K562 (cell line): ENCODE data around the gene ZNF541. TPM values are rescaled to one million over a fixed set of nuclear protein-coding genes. Genes with fewer than 3 reads are reported as not detected.

Experiments used
- BRD9 ChIP-seq: fragments of 450-650 bp; IDR thresholded peaks from 2 replicates; pipeline ENCODE4 v1.6.1; 2018; ENCODE audit warnings: low read depth; ENCODE audit not compliant: partially characterized antibody
- DEAF1 ChIP-seq: fragments of 450-650 bp; formaldehyde crosslinking; IDR thresholded peaks from 2 replicates; pipeline ENCODE4 v1.4.0; 2020; ENCODE audit warnings: mild to moderate bottlenecking, moderate library complexity
- FIP1L1 ChIP-seq: fragments of 200-400 bp; formaldehyde crosslinking; IDR thresholded peaks from 2 replicates; pipeline ENCODE4 v1.6.1; 2018; ENCODE audit warnings: mild to moderate bottlenecking, low read depth, low read length; ENCODE audit not compliant: poor library complexity, severe bottlenecking
- L3MBTL2 ChIP-seq: fragments of 450-650 bp; IDR thresholded peaks from 2 replicates; pipeline ENCODE4 v1.6.1; 2016; ENCODE audit warnings: mild to moderate bottlenecking, moderate library complexity
- LEF1 ChIP-seq: fragments of 450-650 bp; IDR thresholded peaks from 2 replicates; pipeline ENCODE4 v1.6.1; 2016; ENCODE audit warnings: mild to moderate bottlenecking
- MAFG ChIP-seq: fragments of 450-650 bp; conservative IDR thresholded peaks from 2 replicates; pipeline ENCODE4 v1.6.1; 2016; ENCODE audit warnings: missing genetic modification characterization, missing compliant biosample characterization
- MBD2 ChIP-seq: sonication (generic); IDR thresholded peaks from 2 replicates; pipeline ENCODE4 v1.6.1; 2016; ENCODE audit warnings: low read depth, borderline replicate concordance
- RBBP5 ChIP-seq: fragments of 200-600 bp; sonication (generic); IDR thresholded peaks from 2 replicates; pipeline ENCODE4 v1.6.1; 2012; ENCODE audit warnings: borderline replicate concordance, mild to moderate bottlenecking, low read length, control low read depth, inconsistent platforms; ENCODE audit not compliant: insufficient read depth, poor library complexity, severe bottlenecking
- RBM17 ChIP-seq: fragments of 200-400 bp; formaldehyde crosslinking; IDR thresholded peaks from 2 replicates; pipeline ENCODE4 v1.6.1; 2017; ENCODE audit warnings: low read depth, mild to moderate bottlenecking, low read length, borderline replicate concordance
- SMAD1 ChIP-seq: fragments of 150-350 bp; IDR thresholded peaks from 2 replicates; pipeline ENCODE4 v1.6.1; 2014; ENCODE audit warnings: low read length, low read depth; ENCODE audit not compliant: partially characterized antibody
- SREBF1 ChIP-seq: fragments of 150-350 bp; IDR thresholded peaks from 2 replicates; pipeline ENCODE4 v1.6.1; 2014; ENCODE audit warnings: antibody characterized with exemption, low read depth, low read length, borderline replicate concordance
- SUPT5H ChIP-seq: fragments of 450-650 bp; IDR thresholded peaks from 2 replicates; pipeline ENCODE4 v1.6.1; 2016
- ZNF133 ChIP-seq: fragments of 250-450 bp; sonication (Bioruptor Pico); IDR thresholded peaks from 2 replicates; pipeline ENCODE4 v1.4.0; 2020; ENCODE audit warnings: mild to moderate bottlenecking
- ZNF282 ChIP-seq: sonication (generic); formaldehyde crosslinking; IDR thresholded peaks from 2 replicates; pipeline ENCODE4 v1.8.1; 2023; ENCODE audit warnings: missing genetic modification reagents
- ZNF512 ChIP-seq: IDR thresholded peaks from 2 replicates; pipeline ENCODE4 v1.6.1; 2016; ENCODE audit warnings: missing genetic modification characterization, missing compliant biosample characterization
- ZNF655 ChIP-seq: fragments of 250-450 bp; sonication (Bioruptor Pico); IDR thresholded peaks from 2 replicates; pipeline ENCODE4 v1.5.0; 2021
- ZNF707 ChIP-seq: fragments of 250-450 bp; sonication (Bioruptor Pico); conservative IDR thresholded peaks from 2 replicates; pipeline ENCODE4 v1.8.0; 2022; ENCODE audit warnings: inconsistent platforms, mild to moderate bottlenecking, moderate library complexity
- polyA plus RNA-seq, 8 experiments: library from polyadenylated mRNA; depleted of rRNA in 4 of 8; stranded (reverse) in 5 of 8; unstranded in 3 of 8; fragments of >200 nt; fragmentation: Nextera tagmentation in 2 of 8; fragmentation: Illumina TruSeq in 1 of 8; extraction: Ambion mirVana in 2 of 8; extraction: Trizol in 1 of 8; gene quantifications; 2 replicates each; pipeline versions ENCODE4 v1.2.1 to v1.2.3, GENCODE V29; 2011 to 2014; ENCODE audit warnings: inconsistent platforms in 1 of 8, missing spikeins in 1 of 8
- total RNA-seq, 7 experiments: library from RNA; depleted of rRNA in 6 of 7; stranded (reverse); fragments of >200 nt in 6 of 7; fragmentation: Illumina TruSeq in 2 of 7; extraction: Trizol in 2 of 7; gene quantifications; 2 replicates each; pipeline versions ENCODE4 v1.2.1 to v1.2.3, GENCODE V29; 2011 to 2021; ENCODE audit warnings: low replicate concordance in 1 of 7
- TF ChIP-seq, protein P1 (sequence below): sonication (generic); formaldehyde crosslinking; IDR thresholded peaks from 2 replicates; pipeline ENCODE4 v1.8.0; 2022; ENCODE audit warnings: mild to moderate bottlenecking, missing genetic modification reagents
- TF ChIP-seq, protein P2 (sequence below): IDR thresholded peaks from 3 replicates; pipeline ENCODE4 v1.6.1; 2011; ENCODE audit warnings: borderline replicate concordance, mild to moderate bottlenecking, moderate library complexity; ENCODE audit not compliant: insufficient read length; ENCODE audit errors: extremely low read depth

The ZNF541 gene
- total and polyA plus RNA-seq, 9 of the 15 experiments (the other 6 are each of a cell fraction or from before 2014, with no cell fraction given): 0.04 to 0.11 (median 0.05) TPM; not detected in 1

DNA sequence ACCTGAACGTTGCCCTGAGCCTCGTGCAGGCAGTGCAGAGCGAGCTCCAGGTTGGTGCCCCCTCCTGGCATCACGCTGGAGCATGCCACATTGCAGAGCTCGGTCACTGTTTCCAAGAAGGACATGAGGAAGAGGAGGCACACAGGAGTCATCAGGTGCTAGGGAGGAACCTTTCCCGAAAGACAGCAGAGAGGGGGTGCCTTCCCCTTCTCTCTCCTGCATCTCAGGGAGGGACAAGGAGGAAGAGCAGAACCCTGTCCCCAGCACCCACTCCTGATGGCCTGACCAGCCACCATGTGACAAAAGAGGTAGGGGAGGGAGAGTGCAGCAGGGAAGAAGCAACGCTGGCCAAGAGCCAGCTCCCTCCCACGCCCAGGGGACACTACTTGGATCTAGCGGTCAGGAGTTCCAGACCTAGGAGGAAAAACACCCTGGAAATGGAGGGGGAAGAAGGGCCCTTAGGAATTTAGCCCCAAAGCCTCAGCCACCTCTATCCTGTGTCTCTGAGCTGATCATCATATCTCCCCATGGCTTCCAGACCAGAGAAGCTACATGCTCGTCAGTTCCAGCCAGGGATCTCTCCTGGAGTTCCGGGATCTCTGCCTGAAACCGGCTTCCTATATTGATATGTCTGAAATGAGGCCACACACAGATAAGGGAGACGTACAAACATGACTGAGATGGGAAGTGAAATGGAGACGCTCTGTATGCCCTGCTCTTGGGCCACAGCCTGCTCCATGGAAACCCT, 41.1 kb downstream of the ZNF541 start (continued):
- no peak for TF ChIP-seq SMAD1
- no peak for TF ChIP-seq ZNF133
- no peak for TF ChIP-seq DEAF1 (CRISPR knock-in tag)
- no peak for TF ChIP-seq BRD9
- no peak for TF ChIP-seq FIP1L1
- no peak for TF ChIP-seq ZNF282 (CRISPR knock-in tag)
- TF ChIP-seq LEF1: no peak
- TF ChIP-seq, protein P1, sequence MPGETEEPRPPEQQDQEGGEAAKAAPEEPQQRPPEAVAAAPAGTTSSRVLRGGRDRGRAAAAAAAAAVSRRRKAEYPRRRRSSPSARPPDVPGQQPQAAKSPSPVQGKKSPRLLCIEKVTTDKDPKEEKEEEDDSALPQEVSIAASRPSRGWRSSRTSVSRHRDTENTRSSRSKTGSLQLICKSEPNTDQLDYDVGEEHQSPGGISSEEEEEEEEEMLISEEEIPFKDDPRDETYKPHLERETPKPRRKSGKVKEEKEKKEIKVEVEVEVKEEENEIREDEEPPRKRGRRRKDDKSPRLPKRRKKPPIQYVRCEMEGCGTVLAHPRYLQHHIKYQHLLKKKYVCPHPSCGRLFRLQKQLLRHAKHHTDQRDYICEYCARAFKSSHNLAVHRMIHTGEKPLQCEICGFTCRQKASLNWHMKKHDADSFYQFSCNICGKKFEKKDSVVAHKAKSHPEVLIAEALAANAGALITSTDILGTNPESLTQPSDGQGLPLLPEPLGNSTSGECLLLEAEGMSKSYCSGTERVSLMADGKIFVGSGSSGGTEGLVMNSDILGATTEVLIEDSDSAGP (CRISPR knock-in tag): no peak
- peak; percentile 45; the same call in 1 of the 2 replicates for TF ChIP-seq L3MBTL2
- TF ChIP-seq SUPT5H: no peak
- TF ChIP-seq ZNF655 (CRISPR knock-in tag): no peak
- TF ChIP-seq MBD2: no peak
- no peak for TF ChIP-seq ZNF707
- TF ChIP-seq ZNF512 (tag): no peak
- TF ChIP-seq, protein P2, sequence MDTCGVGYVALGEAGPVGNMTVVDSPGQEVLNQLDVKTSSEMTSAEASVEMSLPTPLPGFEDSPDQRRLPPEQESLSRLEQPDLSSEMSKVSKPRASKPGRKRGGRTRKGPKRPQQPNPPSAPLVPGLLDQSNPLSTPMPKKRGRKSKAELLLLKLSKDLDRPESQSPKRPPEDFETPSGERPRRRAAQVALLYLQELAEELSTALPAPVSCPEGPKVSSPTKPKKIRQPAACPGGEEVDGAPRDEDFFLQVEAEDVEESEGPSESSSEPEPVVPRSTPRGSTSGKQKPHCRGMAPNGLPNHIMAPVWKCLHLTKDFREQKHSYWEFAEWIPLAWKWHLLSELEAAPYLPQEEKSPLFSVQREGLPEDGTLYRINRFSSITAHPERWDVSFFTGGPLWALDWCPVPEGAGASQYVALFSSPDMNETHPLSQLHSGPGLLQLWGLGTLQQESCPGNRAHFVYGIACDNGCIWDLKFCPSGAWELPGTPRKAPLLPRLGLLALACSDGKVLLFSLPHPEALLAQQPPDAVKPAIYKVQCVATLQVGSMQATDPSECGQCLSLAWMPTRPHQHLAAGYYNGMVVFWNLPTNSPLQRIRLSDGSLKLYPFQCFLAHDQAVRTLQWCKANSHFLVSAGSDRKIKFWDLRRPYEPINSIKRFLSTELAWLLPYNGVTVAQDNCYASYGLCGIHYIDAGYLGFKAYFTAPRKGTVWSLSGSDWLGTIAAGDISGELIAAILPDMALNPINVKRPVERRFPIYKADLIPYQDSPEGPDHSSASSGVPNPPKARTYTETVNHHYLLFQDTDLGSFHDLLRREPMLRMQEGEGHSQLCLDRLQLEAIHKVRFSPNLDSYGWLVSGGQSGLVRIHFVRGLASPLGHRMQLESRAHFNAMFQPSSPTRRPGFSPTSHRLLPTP: no peak
- no peak for TF ChIP-seq MAFG (tag)
- no peak for TF ChIP-seq RBM17
- TF ChIP-seq RBBP5: peak; percentile 68
- no peak for TF ChIP-seq SREBF1
